ENCODE results near the gene FZD2. TPM values are rescaled to one million over a fixed set of nuclear protein-coding genes. Genes with fewer than 3 reads are reported as not detected.

The FZD2 gene
- total RNA-seq, 1 donor from 2014 or later = 56.6 TPM

- peaks cover 6% of the 10 kb centered on the region for H3K27me3 Mint-ChIP-seq (ENCODE audit: insufficient read depth, low read depth)
- no peaks in the 10 kb centered on the region for H3K36me3 ChIP-seq
Measured at GRCh38 chr17:44559634-44560554, 2.6 kb downstream of the FZD2 start.

GRCh38 chr17:44561237-44561623 lies 3.9 kb downstream of the FZD2 start:
- Mint-ChIP-seq H3K4me3 (peak overlapping the region; percentile 98), H3K4me1 (peaks cover 52% of the 10 kb centered on the region), H3K36me3 (peaks cover 18% of the 10 kb centered on the region), H3K9me3 (peaks cover 14% of the 10 kb centered on the region), H3K27ac (no peak overlapping the region), H3K27me3 (ENCODE audit: insufficient read depth, low read depth) (peaks cover 5% of the 10 kb centered on the region)
- H3F3A ChIP-seq (ENCODE audit: low read depth) = peaks cover 82% of the 10 kb centered on the region
- peaks cover 71% of the 10 kb centered on the region for H3K79me2 ChIP-seq (ENCODE audit: low read depth)
- no peak overlapping the region for H2AFZ ChIP-seq (replicated peaks)
- no peaks in the 10 kb centered on the region for H3K27me3 ChIP-seq
- H3K4me1 ChIP-seq = peaks cover 22% of the 10 kb centered on the region
- H3K4me2 ChIP-seq = peak overlapping the region; percentile 98
- H3K36me3 ChIP-seq = no peaks in the 10 kb centered on the region
- peak overlapping the region; percentile 43 for H3K27ac ChIP-seq
- no peak for DNase-seq (ENCODE audit: low spot score)
- peaks cover 54% of the 10 kb centered on the region for H4K20me1 ChIP-seq (ENCODE audit: low read depth)
- H3K9me3 ChIP-seq (ENCODE audit: low read depth) = no peaks in the 10 kb centered on the region
- H3K9ac ChIP-seq = no peak overlapping the region
- TF ChIP-seq CTCF (IDR thresholded peaks at IDR 0.05) (no peak), EZH2 (IDR thresholded peaks at IDR 0.05) (no peak), EZH2phosphoT487 (IDR thresholded peaks at IDR 0.05) (no peak)
- H3K4me3 ChIP-seq = peak overlapping the region; percentile 95

More at GRCh38 chr17:44559634-44560554, 2.6 kb downstream of the FZD2 start:
- Histone ChIP-seq H3K79me2 (ENCODE audit: low read depth) (peaks cover 68% of the 10 kb centered on the region), H3K4me2 (peak overlapping the region; percentile 98), H3K27me3 (no peaks in the 10 kb centered on the region), H3F3A (ENCODE audit: low read depth) (peaks cover 92% of the 10 kb centered on the region), H3K27ac (peak overlapping the region; percentile 99), H3K9ac (peak overlapping the region; percentile 79), H3K4me3 (peak overlapping the region; percentile 95), H2AFZ (replicated peaks) (no peak overlapping the region), H3K9me3 (ENCODE audit: low read depth) (no peaks in the 10 kb centered on the region), H3K4me1 (peaks cover 34% of the 10 kb centered on the region), H4K20me1 (ENCODE audit: low read depth) (peaks cover 54% of the 10 kb centered on the region)
- peak overlapping the region; percentile 98 for H3K4me3 Mint-ChIP-seq
- peaks cover 9% of the 10 kb centered on the region for H3K9me3 Mint-ChIP-seq
- no peak for DNase-seq (ENCODE audit: low spot score)
- peak overlapping the region; percentile 95 for H3K27ac Mint-ChIP-seq
- peaks cover 18% of the 10 kb centered on the region for H3K36me3 Mint-ChIP-seq
- peaks cover 64% of the 10 kb centered on the region for H3K4me1 Mint-ChIP-seq
- no peak for TF ChIP-seq CTCF (IDR thresholded peaks at IDR 0.05)
- TF ChIP-seq EZH2 (IDR thresholded peaks at IDR 0.05) = no peak
- no peak for TF ChIP-seq EZH2phosphoT487 (IDR thresholded peaks at IDR 0.05)

- Histone ChIP-seq H3K4me3 (no peak overlapping the region), H3K27ac (no peak overlapping the region), H3K4me2 (no peak overlapping the region), H3K27me3 (no peaks in the 10 kb centered on the region), H3K9ac (no peak overlapping the region), H2AFZ (replicated peaks) (no peak overlapping the region), H3K4me1 (peaks cover 22% of the 10 kb centered on the region), H3K79me2 (ENCODE audit: low read depth) (peaks cover 52% of the 10 kb centered on the region), H3K36me3 (no peaks in the 10 kb centered on the region), H3K9me3 (ENCODE audit: low read depth) (no peaks in the 10 kb centered on the region), H3F3A (ENCODE audit: low read depth) (peaks cover 69% of the 10 kb centered on the region), H4K20me1 (ENCODE audit: low read depth) (peaks cover 35% of the 10 kb centered on the region)
- Mint-ChIP-seq H3K27me3 (ENCODE audit: insufficient read depth, low read depth) (peaks cover 4% of the 10 kb centered on the region), H3K9me3 (peaks cover 14% of the 10 kb centered on the region), H3K4me1 (peaks cover 38% of the 10 kb centered on the region), H3K27ac (no peak overlapping the region), H3K4me3 (no peak overlapping the region), H3K36me3 (peaks cover 15% of the 10 kb centered on the region)
- no peak for TF ChIP-seq CTCF (IDR thresholded peaks at IDR 0.05)
- TF ChIP-seq EZH2phosphoT487 (IDR thresholded peaks at IDR 0.05) = no peak
- no peak for TF ChIP-seq EZH2 (IDR thresholded peaks at IDR 0.05)
- no peak for DNase-seq (ENCODE audit: low spot score)
Measured at GRCh38 chr17:44564429-44564828, 7.1 kb downstream of the FZD2 start.
